Astrocyte of the spinal cord (primary cell): Measurements from ENCODE around the gene GSTA5.
"Not testable (repeated sequence)": the region's sequence is repeated elsewhere in the genome, so short reads cannot be mapped to it uniquely, and the experiment has no call there.

Experiments used
- DNase-seq: peaks from one replicate; pipeline ENCODE4 v3.0.0; 2011; ENCODE audit warnings: low read depth, low spot score
- H3K4me3 ChIP-seq: 2 replicates; pipeline ENCODE4 v1.5.1; 2011; ENCODE audit warnings: low read depth, mild to moderate bottlenecking, low read length, moderate library complexity
- in situ Hi-C: cut with HindIII; loops from 2 replicates; pipeline ENCODE4 v1.10.0; 2017; ENCODE audit warnings: low sequenced_read_pairs
- TF ChIP-seq, protein P1 (sequence below): IDR thresholded peaks from 2 replicates; pipeline ENCODE4 v1.5.1; 2012; ENCODE audit warnings: low read depth, mild to moderate bottlenecking, low read length, inconsistent platforms

The GSTA5 gene

DNA sequence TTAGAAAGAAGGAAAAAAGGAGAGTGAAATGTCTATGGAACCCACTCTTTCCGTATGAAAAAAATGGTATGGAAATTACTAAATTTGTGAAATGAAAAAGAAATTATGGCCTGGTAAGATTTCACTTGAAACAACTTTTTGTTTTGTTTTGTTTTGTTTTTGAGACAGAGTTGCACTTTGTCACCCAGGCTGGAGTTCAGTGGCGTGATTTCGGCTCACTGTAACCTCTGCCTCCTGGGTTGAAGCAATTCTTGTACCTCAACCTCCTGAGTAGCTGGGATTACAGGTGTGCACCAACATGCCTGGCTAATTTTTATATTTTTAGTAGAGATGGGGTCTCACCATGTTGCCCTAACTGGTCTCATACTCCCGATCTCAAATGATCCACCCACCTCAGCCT, 17.8 kb upstream of the GSTA5 start:
- TF ChIP-seq, protein P1, sequence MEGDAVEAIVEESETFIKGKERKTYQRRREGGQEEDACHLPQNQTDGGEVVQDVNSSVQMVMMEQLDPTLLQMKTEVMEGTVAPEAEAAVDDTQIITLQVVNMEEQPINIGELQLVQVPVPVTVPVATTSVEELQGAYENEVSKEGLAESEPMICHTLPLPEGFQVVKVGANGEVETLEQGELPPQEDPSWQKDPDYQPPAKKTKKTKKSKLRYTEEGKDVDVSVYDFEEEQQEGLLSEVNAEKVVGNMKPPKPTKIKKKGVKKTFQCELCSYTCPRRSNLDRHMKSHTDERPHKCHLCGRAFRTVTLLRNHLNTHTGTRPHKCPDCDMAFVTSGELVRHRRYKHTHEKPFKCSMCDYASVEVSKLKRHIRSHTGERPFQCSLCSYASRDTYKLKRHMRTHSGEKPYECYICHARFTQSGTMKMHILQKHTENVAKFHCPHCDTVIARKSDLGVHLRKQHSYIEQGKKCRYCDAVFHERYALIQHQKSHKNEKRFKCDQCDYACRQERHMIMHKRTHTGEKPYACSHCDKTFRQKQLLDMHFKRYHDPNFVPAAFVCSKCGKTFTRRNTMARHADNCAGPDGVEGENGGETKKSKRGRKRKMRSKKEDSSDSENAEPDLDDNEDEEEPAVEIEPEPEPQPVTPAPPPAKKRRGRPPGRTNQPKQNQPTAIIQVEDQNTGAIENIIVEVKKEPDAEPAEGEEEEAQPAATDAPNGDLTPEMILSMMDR = no peak
- no peak for DNase-seq
- no peak overlapping the region for H3K4me3 ChIP-seq
- in situ Hi-C loops = no loop called here

- in situ Hi-C loops, H3K4me3 ChIP-seq, DNase-seq: not testable (repeated sequence)
Observed at GRCh38 chr6:52856137-52856536, 15.5 kb upstream of the GSTA5 start.

DNA sequence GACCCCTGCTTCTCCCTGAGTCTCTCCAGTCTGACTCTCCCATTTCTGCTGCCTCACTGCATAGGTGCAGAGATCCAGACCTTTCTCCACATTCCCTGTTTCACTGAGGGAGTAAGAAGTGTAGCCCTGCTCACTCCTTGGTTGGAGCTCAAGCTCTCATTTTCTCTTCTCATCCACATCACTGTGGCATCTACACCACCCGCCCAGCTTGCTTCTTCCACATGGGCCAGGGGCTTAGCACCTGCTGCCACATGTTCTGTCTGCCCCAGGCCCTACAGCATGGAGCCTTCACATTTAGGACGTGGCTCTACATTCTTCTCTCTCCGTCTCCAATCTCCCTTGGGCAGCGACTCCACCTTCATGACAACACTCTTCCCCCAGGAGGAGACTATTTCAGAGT, 8.5 kb upstream of the GSTA5 start:
- in situ Hi-C loops = no loop called here
- DNase-seq = no peak
- TF ChIP-seq, protein P1 = no peak
- no peak overlapping the region for H3K4me3 ChIP-seq

DNA sequence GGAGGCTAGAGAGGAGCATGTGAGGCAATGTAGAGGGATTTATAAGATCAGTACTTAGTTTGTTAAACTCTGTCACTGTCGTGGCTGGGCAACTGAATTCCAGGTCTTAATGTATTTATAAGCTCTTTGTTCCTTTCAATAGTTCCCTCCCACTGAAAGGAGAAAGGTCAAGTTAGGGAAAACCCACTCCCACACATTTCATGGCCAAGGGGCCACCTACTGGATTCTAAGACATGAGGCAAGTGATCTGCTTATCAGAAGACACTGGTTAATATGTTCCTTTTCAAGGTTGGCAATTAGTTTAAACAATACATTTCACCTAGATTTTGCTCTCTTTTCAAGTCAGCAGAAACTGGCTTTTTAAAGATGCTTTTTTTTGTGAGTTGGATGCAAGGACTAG, 5.4 kb upstream of the GSTA5 start:
- TF ChIP-seq, protein P1 = no peak
- DNase-seq = no peak
- in situ Hi-C loops = no loop called here

DNA sequence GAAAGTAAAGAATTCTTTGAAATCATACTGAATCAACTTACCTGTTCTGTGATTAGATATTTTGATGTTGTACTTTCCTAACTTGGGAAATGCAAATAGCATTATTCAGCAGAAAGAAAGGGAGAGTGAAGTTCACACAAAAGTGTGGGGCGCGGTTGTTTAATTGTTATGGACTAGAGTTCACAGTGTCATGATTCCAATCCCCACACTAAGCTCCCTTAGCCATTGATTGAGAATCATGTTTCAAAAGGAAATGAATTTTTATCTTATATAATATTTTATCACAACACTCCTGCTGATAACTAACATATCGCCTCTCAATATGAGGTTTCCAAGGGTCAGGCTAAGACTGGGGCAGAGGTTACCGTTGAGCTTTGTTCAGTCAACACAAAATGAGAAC, 3.0 kb upstream of the GSTA5 start:
- no peak overlapping the region for H3K4me3 ChIP-seq
- TF ChIP-seq, protein P1 = no peak
- DNase-seq = no peak
- in situ Hi-C loops = no loop called here

More for the DNA sequence above, 5.4 kb upstream of the GSTA5 start:
- no peak overlapping the region for H3K4me3 ChIP-seq

GRCh38 chr6:52839124-52840055, 1.2 kb downstream of the GSTA5 start:
- peak; percentile 40 for DNase-seq
- in situ Hi-C loops = no loop called here
- no peak overlapping the region for H3K4me3 ChIP-seq
- TF ChIP-seq, protein P1 = peak; percentile 78

DNA sequence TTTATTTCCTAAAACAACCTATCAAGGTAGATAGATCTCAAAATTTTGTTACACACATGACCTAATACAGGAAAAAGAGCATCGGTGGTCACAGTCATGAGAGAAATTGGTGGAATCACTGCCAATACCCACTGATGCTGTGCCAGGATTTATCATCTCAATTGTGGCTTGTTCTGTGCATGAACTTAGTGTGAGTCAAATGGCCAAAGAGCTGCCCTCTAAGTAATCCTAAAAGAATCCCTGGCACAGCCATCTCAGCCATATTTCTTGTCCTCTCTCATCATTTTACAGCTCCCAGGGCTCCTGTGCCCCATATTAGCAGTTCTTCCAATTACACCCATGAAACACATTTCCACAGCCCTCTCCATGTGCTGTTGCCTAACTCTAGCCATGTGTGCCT, 6.1 kb downstream of the GSTA5 start:
- in situ Hi-C loops = no loop called here
- TF ChIP-seq, protein P1 = no peak
- no peak overlapping the region for H3K4me3 ChIP-seq
- no peak for DNase-seq

GRCh38 chr6:52830869-52831268, 9.7 kb downstream of the GSTA5 start:
- DNase-seq, in situ Hi-C loops: not testable (repeated sequence)

More at GRCh38 chr6:52830869-52831268, 9.7 kb downstream of the GSTA5 start:
- H3K4me3 ChIP-seq = not testable (repeated sequence)
